Stimulated activated CD8-positive, alpha-beta memory T cell treated with anti-CD3 and anti-CD28 coated beads, Interleukin-12 subunit alpha, Interleukin-12 subunit beta, amount 100 ng/mL, for 24 hours (primary cell): ENCODE measurements around the gene HEXIM1.

Source experiments
- DNase-seq: peaks from one replicate; pipeline ENCODE4 v3.0.0-alpha.2; 2020; ENCODE audit errors: extremely low read depth

Gene HEXIM1

GRCh38 chr17:45148183-45149036 lies at the start of gene HEXIM1:
HEXIM1 (plus strand) TSS chr17:45148475; CDS start chr17:45149191, 716 bp downstream.
- peak; percentile 94 for DNase-seq

GRCh38 chr17:45098869-45099616 lies 49.2 kb upstream of the HEXIM1 start:
- peak; percentile 28 for DNase-seq

GRCh38 chr17:45101546-45101882 lies 46.8 kb upstream of the HEXIM1 start:
- DNase-seq = no peak

GRCh38 chr17:45101883-45102811 lies 46.1 kb upstream of the HEXIM1 start:
- no peak for DNase-seq

GRCh38 chr17:45102856-45103255 lies 45.4 kb upstream of the HEXIM1 start:
- no peak for DNase-seq

GRCh38 chr17:45103269-45103795 lies 44.9 kb upstream of the HEXIM1 start:
- no peak for DNase-seq

GRCh38 chr17:45104029-45104428 lies 44.2 kb upstream of the HEXIM1 start:
- no peak for DNase-seq

- DNase-seq = no peak
Measured at GRCh38 chr17:45104497-45104896, 43.8 kb upstream of the HEXIM1 start.

- no peak for DNase-seq
Measured at GRCh38 chr17:45104907-45105624, 43.2 kb upstream of the HEXIM1 start.

GRCh38 chr17:45106096-45106495 lies 42.2 kb upstream of the HEXIM1 start:
- DNase-seq = no peak

- DNase-seq = no peak
Measured at GRCh38 chr17:45106582-45106981, 41.7 kb upstream of the HEXIM1 start.

GRCh38 chr17:45107293-45108010 lies 40.8 kb upstream of the HEXIM1 start:
- DNase-seq = no peak

- no peak for DNase-seq
Measured at GRCh38 chr17:45108051-45108450, 40.2 kb upstream of the HEXIM1 start.

- no peak for DNase-seq
Measured at GRCh38 chr17:45108595-45109521, 39.4 kb upstream of the HEXIM1 start.

- DNase-seq = no peak
Measured at GRCh38 chr17:45110676-45111611, 37.3 kb upstream of the HEXIM1 start.

- DNase-seq = no peak
Measured at GRCh38 chr17:45111850-45112249, 36.4 kb upstream of the HEXIM1 start.

- no peak for DNase-seq
Measured at GRCh38 chr17:45112559-45113423, 35.5 kb upstream of the HEXIM1 start.
